ENCODE data around the gene KANSL1. TPM values are rescaled to one million over a fixed set of nuclear protein-coding genes. Genes with fewer than 3 reads are reported as not detected.

Gene KANSL1, protein sequence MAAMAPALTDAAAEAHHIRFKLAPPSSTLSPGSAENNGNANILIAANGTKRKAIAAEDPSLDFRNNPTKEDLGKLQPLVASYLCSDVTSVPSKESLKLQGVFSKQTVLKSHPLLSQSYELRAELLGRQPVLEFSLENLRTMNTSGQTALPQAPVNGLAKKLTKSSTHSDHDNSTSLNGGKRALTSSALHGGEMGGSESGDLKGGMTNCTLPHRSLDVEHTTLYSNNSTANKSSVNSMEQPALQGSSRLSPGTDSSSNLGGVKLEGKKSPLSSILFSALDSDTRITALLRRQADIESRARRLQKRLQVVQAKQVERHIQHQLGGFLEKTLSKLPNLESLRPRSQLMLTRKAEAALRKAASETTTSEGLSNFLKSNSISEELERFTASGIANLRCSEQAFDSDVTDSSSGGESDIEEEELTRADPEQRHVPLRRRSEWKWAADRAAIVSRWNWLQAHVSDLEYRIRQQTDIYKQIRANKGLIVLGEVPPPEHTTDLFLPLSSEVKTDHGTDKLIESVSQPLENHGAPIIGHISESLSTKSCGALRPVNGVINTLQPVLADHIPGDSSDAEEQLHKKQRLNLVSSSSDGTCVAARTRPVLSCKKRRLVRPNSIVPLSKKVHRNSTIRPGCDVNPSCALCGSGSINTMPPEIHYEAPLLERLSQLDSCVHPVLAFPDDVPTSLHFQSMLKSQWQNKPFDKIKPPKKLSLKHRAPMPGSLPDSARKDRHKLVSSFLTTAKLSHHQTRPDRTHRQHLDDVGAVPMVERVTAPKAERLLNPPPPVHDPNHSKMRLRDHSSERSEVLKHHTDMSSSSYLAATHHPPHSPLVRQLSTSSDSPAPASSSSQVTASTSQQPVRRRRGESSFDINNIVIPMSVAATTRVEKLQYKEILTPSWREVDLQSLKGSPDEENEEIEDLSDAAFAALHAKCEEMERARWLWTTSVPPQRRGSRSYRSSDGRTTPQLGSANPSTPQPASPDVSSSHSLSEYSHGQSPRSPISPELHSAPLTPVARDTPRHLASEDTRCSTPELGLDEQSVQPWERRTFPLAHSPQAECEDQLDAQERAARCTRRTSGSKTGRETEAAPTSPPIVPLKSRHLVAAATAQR (N-terminal part only)
- 285 TPM for total RNA-seq

DNA sequence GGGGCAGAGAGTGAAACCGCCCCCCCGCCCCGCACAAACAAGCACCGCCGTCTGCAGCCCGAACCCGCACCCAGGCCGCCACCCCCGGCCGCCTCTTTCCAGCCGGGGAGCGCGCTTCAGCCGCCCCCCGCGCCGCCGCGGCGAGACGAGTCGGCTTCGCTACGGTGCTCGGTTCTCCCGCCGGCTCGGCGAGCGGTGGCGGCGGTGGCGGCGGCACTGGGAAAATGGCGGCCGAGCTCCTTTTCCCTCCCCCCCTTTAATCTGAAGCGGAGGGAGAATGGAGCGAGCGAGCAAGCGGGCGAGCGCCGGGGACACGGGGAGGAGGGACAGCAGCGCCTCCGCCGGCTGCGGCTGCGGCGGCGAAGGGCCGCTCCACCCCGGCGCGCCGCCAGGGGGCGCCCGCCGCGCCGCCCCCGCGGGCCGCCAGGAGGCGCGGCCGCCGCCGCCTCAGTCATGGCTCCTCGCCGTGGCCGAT is at the start of gene KANSL1:
Gene KANSL1, minus strand, starts transcription at position 279 of the 475 bp plus-strand sequence. CDS start 21,286 bp downstream, outside the sequence.

DNA sequence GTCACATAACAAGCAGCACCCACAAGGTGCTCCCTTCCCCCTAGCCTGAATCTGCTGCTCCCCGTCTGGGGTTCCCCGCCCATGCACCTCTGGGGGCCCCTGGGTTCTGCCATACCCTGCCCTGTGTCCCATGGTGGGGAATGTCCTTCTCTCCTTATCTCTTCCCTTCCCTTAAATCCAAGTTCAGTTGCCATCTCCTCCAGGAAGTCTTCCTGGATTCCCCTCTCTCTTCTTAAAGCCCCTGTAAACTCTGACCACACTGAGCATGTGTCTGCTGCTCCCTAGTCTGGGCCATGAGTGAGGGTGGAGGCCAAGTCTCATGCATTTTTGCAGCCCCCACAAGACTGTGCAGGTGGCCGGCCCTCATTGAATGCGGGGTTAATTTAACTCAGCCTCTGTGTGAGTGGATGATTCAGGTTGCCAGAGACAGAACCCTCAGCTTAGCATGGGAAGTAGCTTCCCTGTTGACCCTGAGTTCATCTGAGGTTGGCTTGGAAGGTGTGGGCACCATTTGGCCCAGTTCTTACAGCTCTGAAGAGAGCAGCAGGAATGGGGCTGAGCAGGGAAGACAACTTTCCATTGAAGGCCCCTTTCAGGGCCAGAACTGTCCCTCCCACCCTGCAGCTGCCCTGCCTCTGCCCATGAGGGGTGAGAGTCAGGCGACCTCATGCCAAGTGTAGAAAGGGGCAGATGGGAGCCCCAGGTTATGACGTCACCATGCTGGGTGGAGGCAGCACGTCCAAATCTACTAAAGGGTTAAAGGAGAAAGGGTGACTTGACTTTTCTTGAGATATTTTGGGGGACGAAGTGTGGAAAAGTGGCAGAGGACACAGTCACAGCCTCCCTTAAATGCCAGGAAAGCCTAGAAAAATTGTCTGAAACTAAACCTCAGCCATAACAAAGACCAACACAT is 194.0 kb downstream of the KANSL1 start, which contains the start of gene STH:
Gene STH, plus strand, starts transcription at position 264 of the 913 bp plus-strand sequence. Its CDS starts 30 bp downstream, at position 294.

Small RNA genes lying within 50 kb of the gene (small RNA-seq; reads per million reads assigned to genes)
- gene RF00019 (ENCODE audit: low replicate concordance), result not detected

Other genes starting within 250 kb of the KANSL1 start
- gene STH, start 194.2 kb downstream of the KANSL1 start, total RNA-seq, result 26.6 TPM
- gene LRRC37A, start 101.7 kb upstream of the KANSL1 start, total RNA-seq, result 9.7 TPM
- 24.7 TPM for gene ARL17B, start 168.3 kb upstream of the KANSL1 start, total RNA-seq

Measured in parietal lobe (tissue), 2 donors.